ENCODE results near the gene NCMAP.

GRCh38 chr1:24540051-24540905, 15.6 kb upstream of the NCMAP start:
- TF ChIP-seq CTCF (IDR thresholded peaks at IDR 0.05) (no peak), EZH2 (IDR thresholded peaks at IDR 0.05) (no peak)
